Gastroesophageal sphincter (tissue), 4 donors: ENCODE results near the gene EFHC1. TPM values are rescaled to one million over a fixed set of nuclear protein-coding genes. Genes with fewer than 3 reads are reported as not detected.
A peak's percentile ranks its signal among the peaks of the same experiment; 100 is the strongest.

Source experiments
- ATAC-seq: fragments of 150-250 bp; one replicate; pipeline ENCODE4 v1.9.1; 2016; ENCODE audit warnings: mild to moderate bottlenecking, moderate library complexity
- H3K27ac ChIP-seq, 4 donors: fragments of 200-600 bp; sonication (generic) in 3 of 4; 1 replicate in 3 of 4; 2 replicates in 1 of 4; pipeline ENCODE4 v1.5.1; 2016 to 2019
- H3K27me3 ChIP-seq: fragments of 200-600 bp; sonication (generic); one replicate; pipeline ENCODE4 v1.5.1; 2019
- H3K36me3 ChIP-seq, 2 donors: fragments of 200-600 bp; sonication (generic); one replicate each; pipeline ENCODE4 v1.5.1; 2019; ENCODE audit warnings: control low read depth in 1 of 2
- H3K4me1 ChIP-seq, 3 donors: fragments of 200-600 bp; sonication (generic); 1 replicate in 2 of 3; 2 replicates in 1 of 3; pipeline ENCODE4 v1.5.1; 2016 to 2019; ENCODE audit warnings: control low read depth in 2 of 3
- H3K4me3 ChIP-seq, 2 donors: fragments of 200-600 bp; sonication (generic); one replicate each; pipeline ENCODE4 v1.5.1; 2019; ENCODE audit warnings: mild to moderate bottlenecking in 1 of 2, moderate library complexity in 1 of 2
- H3K9me3 ChIP-seq, 3 donors: fragments of 200-600 bp; sonication (generic); one replicate each; pipeline ENCODE4 v1.5.1; 2017 to 2019; ENCODE audit warnings: control low read depth in 2 of 3
- EP300 ChIP-seq: sonication (generic); formaldehyde crosslinking; IDR thresholded peaks from one replicate; pipeline ENCODE4 v1.6.1; 2017; ENCODE audit warnings: antibody characterized with exemption, mild to moderate bottlenecking
- POLR2A ChIP-seq, 2 donors: fragments of 450-650 bp; IDR thresholded peaks; one replicate each; pipeline ENCODE4 v1.6.1; 2017; ENCODE audit warnings: antibody characterized with exemption in 2 of 2, mild to moderate bottlenecking in 2 of 2, moderate library complexity in 1 of 2
- POLR2AphosphoS5 ChIP-seq: sonication (generic); formaldehyde crosslinking; IDR thresholded peaks from one replicate; pipeline ENCODE4 v1.6.1; 2017; ENCODE audit warnings: antibody characterized with exemption
- WGBS, 2 donors: methylation state at CpG; one replicate each; pipeline ENCODE4 v1.1.5; 2018; ENCODE audit warnings: low coverage in 1 of 2; 5-methylcytosine and 5-hydroxymethylcytosine counted together
- total RNA-seq, 4 donors: library from RNA; depleted of rRNA; stranded (reverse); fragments of >200 nt; gene quantifications; one replicate each; pipeline ENCODE4 v1.1.0, GENCODE V29; 2016
- TF ChIP-seq, protein P1 (sequence below), 4 experiments: fragments of 200-600 bp in 2 of 4; fragments of 450-650 bp in 2 of 4; sonication (generic) in 1 of 4; IDR thresholded peaks; one replicate each; pipeline ENCODE4 v1.5.1; 2017 to 2019; ENCODE audit warnings: antibody characterized with exemption in 4 of 4, mild to moderate bottlenecking in 2 of 4, moderate library complexity in 2 of 4

EFHC1 gene
- total RNA-seq, 4 donors from 2014 or later, result 5.1 to 27.4 (median 12.9) TPM

DNA sequence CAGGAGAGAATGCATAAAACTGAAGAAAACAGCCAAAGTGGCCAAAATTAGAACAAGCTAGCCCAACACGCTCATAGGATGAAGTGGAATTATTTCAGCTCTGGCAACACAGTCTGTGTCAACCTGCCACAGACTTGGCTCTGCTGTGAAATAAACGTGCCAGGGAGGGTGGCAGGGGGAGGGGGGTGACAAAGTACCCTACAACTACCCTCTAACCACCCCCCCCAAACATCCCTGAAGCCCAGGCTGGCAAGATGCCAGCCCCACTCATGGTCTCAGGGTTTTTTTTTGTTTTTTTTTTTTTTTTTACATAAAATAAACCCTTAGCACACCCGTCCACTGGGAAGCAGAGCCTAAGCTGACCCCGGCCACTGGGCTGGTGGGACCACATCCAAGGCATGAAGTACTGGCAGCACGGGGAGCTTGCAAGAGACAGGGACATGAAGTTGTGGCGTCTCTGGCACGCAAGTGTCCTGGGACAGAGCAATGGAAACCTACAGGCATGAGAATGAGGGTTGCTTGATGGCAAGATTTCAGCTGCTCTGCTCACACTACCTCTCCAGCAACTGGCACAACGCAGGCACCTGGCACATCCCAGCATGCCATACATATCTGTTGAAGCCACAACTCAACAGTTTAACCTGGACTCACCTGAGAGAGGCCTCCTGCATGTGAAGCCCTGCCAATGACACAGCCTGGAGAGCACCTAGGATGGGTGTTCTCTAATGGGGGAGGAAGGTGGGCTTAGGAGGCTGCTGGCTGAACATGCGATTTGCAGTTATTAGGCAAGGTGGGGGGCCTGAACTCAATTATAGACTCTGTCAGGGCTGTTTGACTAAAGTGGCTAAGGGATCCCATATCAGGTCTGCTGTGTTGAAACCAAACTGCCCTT is 80.3 kb downstream of the EFHC1 start:
- H3K36me3 ChIP-seq, result peaks cover 0 to 28% of the 10 kb centered on the region in 2 donors
- TF ChIP-seq POLR2AphosphoS5 (no peak), EP300 (no peak), POLR2A (IDR thresholded peaks at IDR 0.05) (no peak)
- TF ChIP-seq, protein P1, sequence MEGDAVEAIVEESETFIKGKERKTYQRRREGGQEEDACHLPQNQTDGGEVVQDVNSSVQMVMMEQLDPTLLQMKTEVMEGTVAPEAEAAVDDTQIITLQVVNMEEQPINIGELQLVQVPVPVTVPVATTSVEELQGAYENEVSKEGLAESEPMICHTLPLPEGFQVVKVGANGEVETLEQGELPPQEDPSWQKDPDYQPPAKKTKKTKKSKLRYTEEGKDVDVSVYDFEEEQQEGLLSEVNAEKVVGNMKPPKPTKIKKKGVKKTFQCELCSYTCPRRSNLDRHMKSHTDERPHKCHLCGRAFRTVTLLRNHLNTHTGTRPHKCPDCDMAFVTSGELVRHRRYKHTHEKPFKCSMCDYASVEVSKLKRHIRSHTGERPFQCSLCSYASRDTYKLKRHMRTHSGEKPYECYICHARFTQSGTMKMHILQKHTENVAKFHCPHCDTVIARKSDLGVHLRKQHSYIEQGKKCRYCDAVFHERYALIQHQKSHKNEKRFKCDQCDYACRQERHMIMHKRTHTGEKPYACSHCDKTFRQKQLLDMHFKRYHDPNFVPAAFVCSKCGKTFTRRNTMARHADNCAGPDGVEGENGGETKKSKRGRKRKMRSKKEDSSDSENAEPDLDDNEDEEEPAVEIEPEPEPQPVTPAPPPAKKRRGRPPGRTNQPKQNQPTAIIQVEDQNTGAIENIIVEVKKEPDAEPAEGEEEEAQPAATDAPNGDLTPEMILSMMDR (IDR thresholded peaks at IDR 0.05), result no peak
- no peak overlapping the region for H3K4me3 ChIP-seq
- peak overlapping the region in 1 of 4 donors; percentile 19 for H3K27ac ChIP-seq
- ATAC-seq, result no peak
- H3K27me3 ChIP-seq, result no peaks in the 10 kb centered on the region
- peaks cover 0 to 63% (median 19%) of the 10 kb centered on the region in 3 donors for H3K4me1 ChIP-seq
- 57 to 63% methylated on average over 2 to 5 of the region's 9 CpGs for WGBS, 2 donors
- H3K9me3 ChIP-seq, result no peaks in the 10 kb centered on the region

DNA sequence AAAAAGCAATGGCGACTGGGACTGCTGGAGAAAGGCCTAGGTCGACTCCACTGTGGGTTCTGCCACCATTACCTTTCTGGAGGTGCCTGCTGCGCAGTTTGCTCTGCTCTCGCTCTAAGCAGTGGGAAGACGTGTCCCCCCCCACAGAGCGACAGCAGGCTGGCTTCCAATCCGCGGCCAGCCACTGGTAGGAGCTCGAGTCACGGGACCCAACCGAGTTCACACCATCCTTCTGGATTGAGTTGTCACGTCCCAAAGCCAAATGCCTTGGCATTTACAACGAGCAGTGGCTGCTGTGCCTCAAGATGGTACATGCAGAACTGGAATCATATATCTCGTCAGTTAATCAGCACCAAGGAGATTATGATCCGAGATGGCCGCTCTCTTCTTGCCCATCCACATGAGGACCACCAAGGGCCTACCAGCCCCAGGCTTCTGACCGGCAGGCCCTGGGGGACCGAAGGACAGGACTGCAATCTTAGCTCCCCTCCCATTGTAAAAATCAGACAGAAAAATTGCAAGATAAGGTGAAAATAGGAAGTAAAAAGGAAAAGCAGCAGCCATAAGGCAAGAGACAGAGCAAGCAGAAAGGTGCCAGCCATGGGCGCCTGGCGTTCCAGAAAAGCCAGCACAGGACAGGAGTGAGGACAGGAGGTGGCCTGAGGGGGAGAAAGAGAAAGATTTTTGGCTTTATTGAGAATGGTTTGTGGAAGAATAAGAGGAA is 82.3 kb downstream of the EFHC1 start:
- no peaks in the 10 kb centered on the region for H3K27me3 ChIP-seq
- H3K36me3 ChIP-seq, result peaks cover 0 to 47% of the 10 kb centered on the region in 2 donors
- H3K27ac ChIP-seq, result peak overlapping the region in 2 of 4 donors; percentile 74
- TF ChIP-seq, protein P1 (IDR thresholded peaks at IDR 0.05), result no peak
- no peak for TF ChIP-seq EP300
- no peak for TF ChIP-seq POLR2AphosphoS5
- no peak for TF ChIP-seq POLR2A (IDR thresholded peaks at IDR 0.05)
- peaks cover 0 to 75% (median 19%) of the 10 kb centered on the region in 3 donors for H3K4me1 ChIP-seq
- H3K4me3 ChIP-seq, result no peak overlapping the region
- no peak for ATAC-seq
- H3K9me3 ChIP-seq, result no peaks in the 10 kb centered on the region
- 75 to 90% methylated on average over 10 to 13 of the region's 20 CpGs for WGBS, 2 donors

DNA sequence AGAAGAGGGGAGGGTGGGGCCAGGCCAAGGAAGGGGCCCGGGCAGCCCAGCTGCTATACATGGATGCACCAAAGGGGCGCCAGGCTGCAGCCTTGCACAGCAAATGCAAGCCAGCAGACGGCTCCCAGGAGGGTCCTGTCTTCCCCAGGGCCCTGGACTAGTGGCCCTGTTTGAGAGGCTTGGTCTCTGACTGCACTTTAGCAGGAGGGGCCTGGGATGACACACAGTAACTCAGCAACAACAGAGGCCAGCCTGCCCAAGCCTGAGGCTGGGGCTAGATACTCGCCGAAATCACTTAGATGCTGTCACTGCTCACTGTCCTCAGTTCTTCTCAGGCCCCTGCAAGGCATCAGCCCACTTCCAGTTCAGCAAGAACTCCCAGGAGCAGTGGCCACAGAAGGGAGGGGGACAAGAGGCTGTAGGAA is 83.2 kb downstream of the EFHC1 start:
- no peaks in the 10 kb centered on the region for H3K27me3 ChIP-seq
- no peak for TF ChIP-seq POLR2A (IDR thresholded peaks at IDR 0.05)
- no peak for TF ChIP-seq EP300
- TF ChIP-seq POLR2AphosphoS5, result no peak
- TF ChIP-seq, protein P1 (IDR thresholded peaks at IDR 0.05), result no peak
- WGBS, 2 donors, result 86% methylated on average over 3 of the region's 5 CpGs; no CpG with 5 or more reads in 1 of the 2 donors
- H3K27ac ChIP-seq, result peak overlapping the region; percentile 15 to 74 (median 74)
- ATAC-seq, result no peak
- H3K36me3 ChIP-seq, result peaks cover 0 to 56% of the 10 kb centered on the region in 2 donors
- H3K4me3 ChIP-seq, result no peak overlapping the region
- peaks cover 0 to 66% (median 19%) of the 10 kb centered on the region in 3 donors for H3K4me1 ChIP-seq
- no peaks in the 10 kb centered on the region for H3K9me3 ChIP-seq

DNA sequence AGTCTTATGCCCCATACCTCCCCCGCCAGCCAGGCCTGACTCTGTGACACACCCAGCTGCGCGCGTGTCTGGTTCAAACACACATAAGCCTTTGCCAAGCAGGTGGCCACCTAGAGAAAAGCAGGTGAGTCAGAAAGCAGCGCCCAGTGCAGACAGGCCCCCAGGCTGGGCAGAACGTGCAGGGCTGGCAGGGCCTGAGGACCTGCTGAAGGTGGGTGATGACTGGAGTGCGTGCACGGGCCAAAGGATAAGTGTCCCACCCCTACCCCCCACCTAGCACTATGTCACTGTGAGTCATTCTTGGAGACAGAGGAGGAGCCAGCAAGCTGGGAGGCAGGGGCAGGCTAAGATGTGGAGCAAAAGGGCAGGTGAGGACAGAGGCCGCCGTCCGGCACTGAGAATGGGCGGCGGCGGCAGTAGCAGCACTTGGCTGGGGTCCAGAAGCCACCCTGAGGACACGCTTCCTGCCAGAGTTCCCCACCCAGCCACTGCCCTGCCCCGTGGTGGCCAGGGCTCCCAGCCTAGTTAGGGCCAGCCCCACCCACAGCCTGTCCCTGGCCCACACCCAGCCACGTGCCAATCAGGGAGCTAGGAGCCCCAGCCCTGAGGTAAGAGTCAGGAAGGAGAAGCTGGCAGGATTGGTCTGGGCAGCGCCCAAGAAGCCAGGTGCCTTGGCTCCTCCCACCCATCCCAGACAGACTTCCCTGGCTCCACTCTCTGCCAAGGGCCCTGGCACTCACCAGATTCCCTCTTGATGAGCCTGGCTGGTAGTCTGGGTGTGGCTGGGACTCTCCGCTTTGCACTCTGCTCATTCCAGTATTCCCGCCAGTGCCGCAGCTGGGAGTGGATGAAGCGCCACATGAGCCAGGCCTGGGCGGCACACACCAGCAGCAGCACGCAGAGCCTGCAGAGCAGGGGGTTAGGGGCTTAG is 84.0 kb downstream of the EFHC1 start:
- peak overlapping the region; percentile 15 to 74 (median 74) for H3K27ac ChIP-seq
- H3K27me3 ChIP-seq, result no peaks in the 10 kb centered on the region
- WGBS, 2 donors, result 23% methylated on average over 7 of the region's 24 CpGs; no CpG with 5 or more reads in 1 of the 2 donors
- H3K9me3 ChIP-seq, result no peaks in the 10 kb centered on the region
- H3K4me3 ChIP-seq, result no peak overlapping the region
- peaks cover 0 to 59% (median 19%) of the 10 kb centered on the region in 3 donors for H3K4me1 ChIP-seq
- peak; percentile 82 for ATAC-seq
- TF ChIP-seq POLR2AphosphoS5, result peak; percentile 68
- TF ChIP-seq, protein P1 (IDR thresholded peaks at IDR 0.05), result no peak
- H3K36me3 ChIP-seq, result peaks cover 0 to 63% of the 10 kb centered on the region in 2 donors
